Epithelial cell of proximal tubule (primary cell): ENCODE measurements around the gene ADGB. TPM values are rescaled to one million over a fixed set of nuclear protein-coding genes. Genes with fewer than 3 reads are reported as not detected.

ENCODE experiments used
- DNase-seq: peaks from one replicate; pipeline ENCODE4 v3.0.0-alpha.2; 2011; ENCODE audit warnings: low read depth
- H3K4me3 ChIP-seq: 2 replicates; pipeline ENCODE4 v1.5.1; 2011; ENCODE audit warnings: low read depth, mild to moderate bottlenecking, low read length
- CTCF ChIP-seq: conservative IDR thresholded peaks from 2 replicates; pipeline ENCODE4 v1.5.1; 2012; ENCODE audit warnings: low read depth, mild to moderate bottlenecking, low read length
- total RNA-seq: library from RNA; depleted of rRNA; stranded (reverse); fragments of >200 nt; gene quantifications from 2 replicates; pipeline ENCODE4 v1.2.3, GENCODE V29; 2015

Gene ADGB
- total RNA-seq, 1 donor from 2014 or later, result not detected

GRCh38 chr6:146819596-146820320 is 221.0 kb downstream of the ADGB start:
- no peak for DNase-seq
- no peak overlapping the region for H3K4me3 ChIP-seq
- TF ChIP-seq CTCF, result no peak

- no peak for TF ChIP-seq CTCF
- no peak overlapping the region for H3K4me3 ChIP-seq
- DNase-seq, result no peak
Observed at GRCh38 chr6:146827216-146827928, 228.6 kb downstream of the ADGB start.

- DNase-seq, result no peak
- no peak overlapping the region for H3K4me3 ChIP-seq
- no peak for TF ChIP-seq CTCF
Observed at GRCh38 chr6:146829792-146830565, 231.2 kb downstream of the ADGB start.

GRCh38 chr6:146833157-146833556 is 234.4 kb downstream of the ADGB start:
- TF ChIP-seq CTCF, result no peak
- no peak overlapping the region for H3K4me3 ChIP-seq
- DNase-seq, result no peak

- no peak for DNase-seq
- no peak overlapping the region for H3K4me3 ChIP-seq
- TF ChIP-seq CTCF, result no peak
Observed at GRCh38 chr6:146840216-146840615, 241.4 kb downstream of the ADGB start.

GRCh38 chr6:146840641-146841040 is 241.9 kb downstream of the ADGB start:
- H3K4me3 ChIP-seq, result no peak overlapping the region
- no peak for DNase-seq
- TF ChIP-seq CTCF, result no peak
